Large intestine (tissue), 3 donors: ENCODE measurements around the gene GDPGP1. TPM values are rescaled to one million over a fixed set of nuclear protein-coding genes. Genes with fewer than 3 reads are reported as not detected.
A peak's percentile ranks its signal among the peaks of the same experiment; 100 is the strongest.

ENCODE experiments used
- DNase-seq, 2 donors: peaks; one replicate each; pipeline versions ENCODE4 v3.0.0 to v3.0.0-alpha.2; 2013
- H3K27ac ChIP-seq: one replicate; pipeline ENCODE4 v1.5.1; 2013; ENCODE audit warnings: low read length
- H3K27me3 ChIP-seq: 2 replicates; pipeline ENCODE4 v1.6.1; 2013; ENCODE audit warnings: low read length; ENCODE audit not compliant: control insufficient read depth, insufficient read depth
- H3K36me3 ChIP-seq: 2 replicates; pipeline ENCODE4 v1.6.1; 2013; ENCODE audit warnings: low read length; ENCODE audit not compliant: control insufficient read depth, insufficient read depth
- H3K4me1 ChIP-seq: one replicate; pipeline ENCODE4 v1.6.1; 2013; ENCODE audit warnings: low read length; ENCODE audit not compliant: control insufficient read depth, insufficient read depth
- H3K4me3 ChIP-seq: one replicate; pipeline ENCODE4 v1.5.1; 2013; ENCODE audit warnings: low read length
- H3K9me3 ChIP-seq: one replicate; pipeline ENCODE4 v1.6.1; 2013; ENCODE audit warnings: mild to moderate bottlenecking, low read depth, low read length, moderate library complexity; ENCODE audit not compliant: control insufficient read depth
- WGBS: methylation state at CpG from one replicate; pipeline ENCODE4 v1.1.5; 2013; ENCODE audit warnings: low lambda C conversion rate; ENCODE audit not compliant: insufficient coverage; 5-methylcytosine and 5-hydroxymethylcytosine counted together
- polyA plus RNA-seq: library from polyadenylated mRNA; unstranded; fragments of 120-200 nt; gene quantifications from one replicate; pipeline ENCODE4 v1.2.1, GENCODE V29; 2013

The GDPGP1 gene
- polyA plus RNA-seq, 1 donor: 7.8 TPM

DNA sequence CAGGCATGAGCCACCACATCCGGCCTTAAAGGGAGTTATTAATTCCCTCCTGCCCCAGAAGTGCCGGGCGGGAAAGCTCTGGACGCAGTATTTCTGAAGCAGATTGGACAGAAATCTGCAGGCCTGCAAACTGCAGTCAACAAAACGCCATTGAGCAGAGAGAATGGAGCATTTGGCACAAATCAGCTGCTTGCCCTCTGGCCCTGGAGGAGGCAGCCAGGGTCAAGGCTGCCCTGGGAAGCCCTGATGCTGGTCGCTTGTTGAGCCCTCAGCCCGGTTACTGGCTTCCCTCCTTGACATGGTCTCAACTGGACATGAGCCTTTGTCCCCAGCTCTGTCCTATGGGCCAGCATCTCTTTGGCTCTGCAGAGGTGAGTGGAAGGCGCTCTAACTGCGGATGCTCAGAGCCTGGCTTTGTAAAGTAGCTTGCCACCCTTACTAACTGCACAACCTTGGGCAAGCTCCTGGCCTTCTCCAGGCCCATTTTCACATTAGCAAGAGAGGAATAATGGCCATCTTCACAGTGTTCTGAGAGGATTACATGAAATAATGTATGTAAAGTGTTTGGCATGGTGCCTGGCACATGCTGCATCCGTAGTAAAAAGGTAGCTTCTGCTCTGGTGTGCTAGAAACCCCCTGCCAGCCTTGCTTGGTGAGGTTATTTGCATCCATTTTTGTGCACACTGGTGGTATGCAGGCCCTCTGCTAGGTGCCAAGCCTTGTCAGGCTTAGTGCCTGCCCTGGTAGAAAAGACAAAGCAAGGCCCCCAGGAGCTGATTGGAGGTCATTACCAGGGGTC is 28.8 kb upstream of the GDPGP1 start:
- H3K27me3 ChIP-seq: no peaks in the 10 kb centered on the region
- H3K27ac ChIP-seq: no peak overlapping the region
- H3K4me1 ChIP-seq: peaks cover 15% of the 10 kb centered on the region
- no peaks in the 10 kb centered on the region for H3K9me3 ChIP-seq
- H3K36me3 ChIP-seq: peaks cover 45% of the 10 kb centered on the region
- no peak for DNase-seq
- WGBS: no CpG with 5 or more reads among the region's 10 CpGs
- no peak overlapping the region for H3K4me3 ChIP-seq

- Histone ChIP-seq H3K36me3 (peaks cover 50% of the 10 kb centered on the region), H3K4me3 (no peak overlapping the region), H3K27me3 (no peaks in the 10 kb centered on the region), H3K27ac (no peak overlapping the region), H3K9me3 (no peaks in the 10 kb centered on the region), H3K4me1 (peaks cover 14% of the 10 kb centered on the region)
- no CpG with 5 or more reads among the region's 5 CpGs for WGBS
- DNase-seq: no peak
Measured at GRCh38 chr15:90205886-90206285, 28.1 kb upstream of the GDPGP1 start.

DNA sequence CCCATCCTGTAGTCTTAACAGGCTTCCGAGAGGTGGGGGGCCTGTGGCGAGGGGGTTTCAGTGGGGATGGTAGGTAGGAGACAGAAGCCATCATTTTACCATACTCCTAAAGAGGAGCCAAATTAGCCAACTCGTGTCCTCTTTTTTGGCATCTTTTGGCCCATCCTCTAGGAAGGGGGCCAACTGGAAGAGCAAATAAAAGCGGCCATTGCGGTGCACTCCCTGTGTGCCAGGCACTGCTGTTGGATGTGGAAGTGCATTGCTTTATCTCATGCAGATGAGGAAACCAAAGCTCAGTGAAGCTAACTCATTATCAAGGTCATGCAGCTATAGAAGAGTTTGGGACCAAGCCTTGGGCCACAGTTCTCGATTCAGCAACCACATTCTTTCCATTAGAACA is 26.8 kb upstream of the GDPGP1 start:
- Histone ChIP-seq H3K9me3 (no peaks in the 10 kb centered on the region), H3K27ac (no peak overlapping the region), H3K36me3 (peaks cover 50% of the 10 kb centered on the region), H3K4me1 (peaks cover 27% of the 10 kb centered on the region), H3K4me3 (no peak overlapping the region), H3K27me3 (no peaks in the 10 kb centered on the region)
- WGBS: no CpG with 5 or more reads among the region's 6 CpGs
- peak in 1 of 2 donors; percentile 1 for DNase-seq

DNA sequence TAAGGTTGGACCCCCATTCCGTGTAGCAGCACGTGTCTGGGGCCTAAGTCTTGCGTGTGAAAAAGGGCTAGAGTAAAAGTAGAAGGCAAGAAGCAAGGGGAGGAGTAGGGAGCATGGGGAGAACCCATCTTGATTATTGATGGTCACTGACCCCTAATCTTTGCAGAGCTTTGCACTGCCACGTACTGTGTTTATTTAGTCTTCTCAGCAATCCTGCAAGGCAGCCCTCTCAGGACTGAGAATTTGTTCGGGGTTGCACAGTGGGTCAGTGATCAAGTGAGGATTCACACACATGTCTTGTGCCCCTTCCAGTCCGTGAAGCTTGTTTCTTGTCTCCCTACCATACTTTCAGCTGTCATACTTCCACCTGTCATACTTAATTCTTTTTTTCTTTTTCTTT is 25.7 kb upstream of the GDPGP1 start:
- H3K36me3 ChIP-seq: peaks cover 56% of the 10 kb centered on the region
- peak; percentile 49 to 75 for DNase-seq
- H3K27me3 ChIP-seq: no peaks in the 10 kb centered on the region
- no peak overlapping the region for H3K4me3 ChIP-seq
- H3K4me1 ChIP-seq: peaks cover 29% of the 10 kb centered on the region
- no CpG with 5 or more reads among the region's 6 CpGs for WGBS
- H3K27ac ChIP-seq: peak overlapping the region; percentile 9
- H3K9me3 ChIP-seq: no peaks in the 10 kb centered on the region

DNA sequence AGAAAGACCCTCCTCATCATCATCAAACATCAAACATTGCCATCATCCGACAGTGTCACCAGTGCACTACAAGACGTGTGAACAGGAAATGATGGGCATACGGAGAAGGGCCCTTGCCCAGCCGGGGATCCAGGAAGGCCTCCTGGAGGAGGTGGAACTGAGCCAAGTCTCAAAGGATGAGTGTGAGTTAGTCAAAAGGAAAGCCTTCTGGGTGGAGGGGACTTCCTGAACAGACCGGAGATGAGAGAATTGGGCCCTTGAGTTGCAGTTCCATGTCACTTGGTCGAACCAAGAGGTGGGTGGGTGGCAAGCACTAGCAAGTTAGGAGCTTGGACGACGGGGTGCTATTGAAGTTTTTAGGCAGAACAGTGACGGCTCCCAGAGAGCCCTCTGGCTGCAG is 24.4 kb upstream of the GDPGP1 start:
- peaks cover 47% of the 10 kb centered on the region for H3K36me3 ChIP-seq
- no peak overlapping the region for H3K27ac ChIP-seq
- H3K4me1 ChIP-seq: peaks cover 36% of the 10 kb centered on the region
- peak in 1 of 2 donors; percentile 1 for DNase-seq
- H3K4me3 ChIP-seq: no peak overlapping the region
- H3K27me3 ChIP-seq: no peaks in the 10 kb centered on the region
- WGBS: no CpG with 5 or more reads among the region's 9 CpGs
- H3K9me3 ChIP-seq: no peaks in the 10 kb centered on the region

- H3K36me3 ChIP-seq: peaks cover 40% of the 10 kb centered on the region
- peaks cover 36% of the 10 kb centered on the region for H3K4me1 ChIP-seq
- no peak overlapping the region for H3K4me3 ChIP-seq
- H3K9me3 ChIP-seq: no peaks in the 10 kb centered on the region
- peak in 1 of 2 donors; percentile 9 for DNase-seq
- no CpG with 5 or more reads among the region's 8 CpGs for WGBS
- peak overlapping the region; percentile 95 for H3K27ac ChIP-seq
- H3K27me3 ChIP-seq: no peaks in the 10 kb centered on the region
Measured at GRCh38 chr15:90210593-90210992, 23.4 kb upstream of the GDPGP1 start.

DNA sequence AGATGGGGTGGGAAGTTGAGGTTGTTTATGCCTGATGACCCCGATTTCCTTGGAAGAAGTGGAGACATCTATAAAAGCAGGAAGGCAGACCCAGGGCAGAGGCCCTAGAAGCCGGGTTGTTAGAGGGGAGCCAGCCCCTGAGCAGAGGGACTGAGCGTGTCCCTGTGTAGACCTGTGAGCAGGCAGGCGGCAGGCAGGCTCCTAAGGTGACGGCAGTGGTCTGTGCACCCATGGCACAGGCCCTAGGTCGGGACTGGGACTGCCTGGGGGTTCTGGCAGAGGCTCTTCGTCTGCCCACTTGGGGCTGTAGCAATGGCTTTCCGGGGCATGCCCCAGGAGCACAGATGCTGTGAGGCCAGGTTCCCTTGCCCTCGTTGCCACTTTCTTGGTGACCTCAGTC is 23.0 kb upstream of the GDPGP1 start:
- Histone ChIP-seq H3K4me3 (no peak overlapping the region), H3K27me3 (no peaks in the 10 kb centered on the region), H3K27ac (peak overlapping the region; percentile 95), H3K4me1 (peaks cover 36% of the 10 kb centered on the region), H3K36me3 (peaks cover 36% of the 10 kb centered on the region), H3K9me3 (no peaks in the 10 kb centered on the region)
- no CpG with 5 or more reads among the region's 9 CpGs for WGBS
- no peak for DNase-seq

GRCh38 chr15:90211440-90212143 is 22.4 kb upstream of the GDPGP1 start:
- no peak overlapping the region for H3K4me3 ChIP-seq
- H3K9me3 ChIP-seq: no peaks in the 10 kb centered on the region
- WGBS: no CpG with 5 or more reads among the region's 13 CpGs
- peaks cover 36% of the 10 kb centered on the region for H3K4me1 ChIP-seq
- peaks cover 33% of the 10 kb centered on the region for H3K36me3 ChIP-seq
- DNase-seq: peak; percentile 91 to 97
- peak overlapping the region; percentile 95 for H3K27ac ChIP-seq
- H3K27me3 ChIP-seq: no peaks in the 10 kb centered on the region

- no CpG with 5 or more reads among the region's 35 CpGs for WGBS
- H3K36me3 ChIP-seq: peaks cover 28% of the 10 kb centered on the region
- H3K9me3 ChIP-seq: no peaks in the 10 kb centered on the region
- H3K4me3 ChIP-seq: no peak overlapping the region
- H3K27ac ChIP-seq: peak overlapping the region; percentile 95
- peaks cover 36% of the 10 kb centered on the region for H3K4me1 ChIP-seq
- H3K27me3 ChIP-seq: no peaks in the 10 kb centered on the region
- DNase-seq: peak in 1 of 2 donors; percentile 22
Measured at GRCh38 chr15:90212221-90213098, 21.5 kb upstream of the GDPGP1 start.
